ENCODE results near the gene PSTPIP1.

- TF ChIP-seq ZNF274 (IDR thresholded peaks at IDR 0.05; ENCODE audit: low read depth, low read length) (no peak), YY1 (IDR thresholded peaks at IDR 0.05; ENCODE audit: insufficient read depth, insufficient read length) (no peak), SUZ12 (IDR thresholded peaks at IDR 0.05; ENCODE audit: extremely low read depth, insufficient read depth, insufficient read length) (no peak)
Observed at GRCh38 chr15:77081971-77082370, 87.0 kb downstream of the PSTPIP1 start.

Data from NT2/D1 (cell line).